GM12872 (cell line): Measurements from ENCODE around the gene ASPSCR1.

Experiments
- TF ChIP-seq, protein P1 (sequence below): IDR thresholded peaks from 3 replicates; pipeline ENCODE4 v1.5.1; 2011; ENCODE audit warnings: low read depth, mild to moderate bottlenecking, low read length, moderate library complexity; ENCODE audit not compliant: insufficient read depth

ASPSCR1 gene

DNA sequence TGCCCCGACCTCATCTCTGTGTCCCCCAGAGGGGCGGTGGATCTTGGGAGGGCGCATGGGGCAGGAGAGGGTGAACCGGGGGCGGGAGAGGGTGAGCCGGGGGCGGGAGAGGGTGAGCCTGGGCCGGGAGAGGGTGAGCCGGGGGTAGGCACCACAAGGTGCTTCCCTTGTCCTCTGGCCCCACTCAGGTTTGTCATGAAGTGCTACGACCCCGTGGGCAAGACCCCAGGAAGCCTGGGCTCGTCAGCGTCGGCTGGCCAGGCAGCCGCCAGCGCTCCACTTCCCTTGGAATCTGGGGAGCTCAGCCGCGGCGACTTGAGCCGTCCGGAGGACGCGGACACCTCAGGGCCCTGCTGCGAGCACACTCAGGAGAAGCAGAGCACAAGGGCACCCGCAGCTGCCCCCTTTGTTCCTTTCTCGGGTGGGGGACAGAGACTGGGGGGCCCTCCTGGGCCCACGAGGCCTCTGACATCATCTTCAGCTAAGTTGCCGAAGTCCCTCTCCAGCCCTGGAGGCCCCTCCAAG lies 18.9 kb downstream of the ASPSCR1 start:
- TF ChIP-seq, protein P1, sequence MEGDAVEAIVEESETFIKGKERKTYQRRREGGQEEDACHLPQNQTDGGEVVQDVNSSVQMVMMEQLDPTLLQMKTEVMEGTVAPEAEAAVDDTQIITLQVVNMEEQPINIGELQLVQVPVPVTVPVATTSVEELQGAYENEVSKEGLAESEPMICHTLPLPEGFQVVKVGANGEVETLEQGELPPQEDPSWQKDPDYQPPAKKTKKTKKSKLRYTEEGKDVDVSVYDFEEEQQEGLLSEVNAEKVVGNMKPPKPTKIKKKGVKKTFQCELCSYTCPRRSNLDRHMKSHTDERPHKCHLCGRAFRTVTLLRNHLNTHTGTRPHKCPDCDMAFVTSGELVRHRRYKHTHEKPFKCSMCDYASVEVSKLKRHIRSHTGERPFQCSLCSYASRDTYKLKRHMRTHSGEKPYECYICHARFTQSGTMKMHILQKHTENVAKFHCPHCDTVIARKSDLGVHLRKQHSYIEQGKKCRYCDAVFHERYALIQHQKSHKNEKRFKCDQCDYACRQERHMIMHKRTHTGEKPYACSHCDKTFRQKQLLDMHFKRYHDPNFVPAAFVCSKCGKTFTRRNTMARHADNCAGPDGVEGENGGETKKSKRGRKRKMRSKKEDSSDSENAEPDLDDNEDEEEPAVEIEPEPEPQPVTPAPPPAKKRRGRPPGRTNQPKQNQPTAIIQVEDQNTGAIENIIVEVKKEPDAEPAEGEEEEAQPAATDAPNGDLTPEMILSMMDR: no peak

DNA sequence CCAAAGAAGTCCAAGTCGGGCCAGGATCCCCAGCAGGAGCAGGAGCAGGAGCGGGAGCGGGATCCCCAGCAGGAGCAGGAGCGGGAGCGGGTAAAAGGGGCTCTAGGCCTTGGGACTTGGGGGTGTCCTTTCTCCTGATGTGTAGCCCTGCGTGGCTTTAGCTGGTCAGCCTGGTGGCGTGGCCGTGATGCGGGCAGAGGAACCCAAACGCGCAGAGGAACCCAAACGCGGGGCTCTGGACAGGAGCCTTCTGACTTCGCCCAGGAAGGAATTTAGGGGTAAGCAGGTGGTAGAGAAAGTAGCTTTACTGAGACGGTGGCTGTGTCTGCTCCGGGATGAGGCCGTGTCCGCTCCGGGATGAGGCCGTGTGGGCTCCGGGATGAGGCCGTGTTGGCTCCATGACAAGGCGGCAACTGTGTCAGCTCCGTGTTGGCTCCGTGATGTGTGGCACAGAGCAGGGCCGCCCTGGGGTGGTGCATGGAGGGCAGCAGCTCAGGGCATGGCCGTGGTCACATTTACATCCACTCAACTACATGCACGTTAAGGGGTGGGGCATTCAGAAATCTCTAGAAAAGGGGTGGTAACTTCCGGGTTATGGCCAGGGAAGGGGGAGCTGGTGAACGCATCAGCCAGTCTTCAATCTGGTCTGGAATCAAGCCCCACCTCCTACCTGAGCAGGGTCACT lies 19.5 kb downstream of the ASPSCR1 start:
- TF ChIP-seq, protein P1: no peak

DNA sequence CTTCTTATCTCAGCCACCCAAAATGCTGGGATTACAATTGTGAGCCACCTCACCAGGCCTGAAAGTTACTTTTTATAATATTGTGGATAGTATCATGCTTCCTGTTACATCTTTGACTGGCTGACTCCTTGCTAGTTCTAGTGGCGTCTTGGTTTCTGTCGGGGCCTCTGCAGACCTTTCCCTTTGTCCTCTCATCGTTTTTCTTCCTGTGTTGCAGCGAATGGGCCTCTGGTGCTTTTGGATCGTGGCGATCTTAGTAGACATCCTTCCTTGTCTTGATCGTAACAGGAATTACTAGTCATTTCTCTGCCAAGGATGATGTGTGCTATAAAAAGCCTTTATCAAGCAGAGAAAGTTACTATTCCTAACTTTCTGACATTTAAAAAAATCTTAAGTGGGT lies 20.8 kb downstream of the ASPSCR1 start:
- TF ChIP-seq, protein P1: no peak

DNA sequence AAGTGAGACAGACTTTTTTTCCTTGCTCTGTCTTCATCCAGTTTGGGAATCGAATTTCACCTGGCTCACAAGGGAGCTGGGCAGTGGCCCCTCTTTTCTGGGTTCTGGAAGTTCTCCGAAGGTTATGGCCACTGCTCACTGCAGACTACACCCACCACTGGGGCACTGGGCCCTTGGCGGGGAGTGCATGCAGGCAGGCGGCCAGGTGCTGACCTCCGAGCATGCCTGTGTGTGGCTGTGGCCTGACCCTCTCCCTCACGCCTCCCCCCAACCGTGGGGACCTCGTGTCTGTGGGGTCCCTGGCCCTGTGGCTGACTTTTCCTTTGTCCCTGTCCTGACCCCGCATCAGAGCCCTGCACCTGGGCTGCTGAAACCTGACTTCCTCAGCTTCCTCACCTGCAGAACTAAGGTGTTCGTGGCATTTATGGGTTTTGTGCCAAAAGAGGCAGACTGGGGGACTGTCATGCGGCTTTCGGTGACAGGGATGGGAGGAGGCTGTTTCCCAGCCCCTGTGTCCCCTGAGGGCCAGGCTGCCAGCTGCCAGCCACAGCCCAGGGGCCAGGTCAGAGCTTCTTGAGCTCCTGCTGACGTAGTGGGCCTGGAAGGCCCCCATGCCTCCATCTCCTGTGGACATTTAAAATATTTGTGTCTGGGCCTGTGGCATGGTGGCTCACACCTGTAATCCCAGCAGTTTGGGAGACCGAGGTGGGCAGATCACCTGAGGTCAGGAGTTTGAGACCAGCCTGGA lies 21.4 kb downstream of the ASPSCR1 start:
- TF ChIP-seq, protein P1: no peak

DNA sequence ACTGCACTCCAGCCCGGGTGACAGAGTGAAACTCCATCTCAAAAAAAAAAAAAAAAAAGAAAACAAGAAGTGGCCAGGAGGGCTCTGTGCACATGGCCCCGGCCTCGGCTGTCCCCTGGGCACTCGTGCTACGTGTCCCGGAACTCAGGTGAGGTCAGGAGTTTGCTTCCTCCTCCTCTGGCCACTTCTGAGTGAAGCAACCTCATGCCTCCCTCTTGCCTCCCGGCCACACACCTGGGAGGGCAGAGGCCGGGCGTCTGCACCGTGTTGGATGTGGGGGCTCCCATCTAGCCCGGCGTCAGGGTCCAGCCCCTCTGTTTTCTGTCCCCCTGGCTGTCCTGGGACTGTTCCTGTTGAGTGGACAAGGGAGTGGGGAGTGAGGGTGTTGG lies 22.2 kb downstream of the ASPSCR1 start:
- TF ChIP-seq, protein P1: no peak

DNA sequence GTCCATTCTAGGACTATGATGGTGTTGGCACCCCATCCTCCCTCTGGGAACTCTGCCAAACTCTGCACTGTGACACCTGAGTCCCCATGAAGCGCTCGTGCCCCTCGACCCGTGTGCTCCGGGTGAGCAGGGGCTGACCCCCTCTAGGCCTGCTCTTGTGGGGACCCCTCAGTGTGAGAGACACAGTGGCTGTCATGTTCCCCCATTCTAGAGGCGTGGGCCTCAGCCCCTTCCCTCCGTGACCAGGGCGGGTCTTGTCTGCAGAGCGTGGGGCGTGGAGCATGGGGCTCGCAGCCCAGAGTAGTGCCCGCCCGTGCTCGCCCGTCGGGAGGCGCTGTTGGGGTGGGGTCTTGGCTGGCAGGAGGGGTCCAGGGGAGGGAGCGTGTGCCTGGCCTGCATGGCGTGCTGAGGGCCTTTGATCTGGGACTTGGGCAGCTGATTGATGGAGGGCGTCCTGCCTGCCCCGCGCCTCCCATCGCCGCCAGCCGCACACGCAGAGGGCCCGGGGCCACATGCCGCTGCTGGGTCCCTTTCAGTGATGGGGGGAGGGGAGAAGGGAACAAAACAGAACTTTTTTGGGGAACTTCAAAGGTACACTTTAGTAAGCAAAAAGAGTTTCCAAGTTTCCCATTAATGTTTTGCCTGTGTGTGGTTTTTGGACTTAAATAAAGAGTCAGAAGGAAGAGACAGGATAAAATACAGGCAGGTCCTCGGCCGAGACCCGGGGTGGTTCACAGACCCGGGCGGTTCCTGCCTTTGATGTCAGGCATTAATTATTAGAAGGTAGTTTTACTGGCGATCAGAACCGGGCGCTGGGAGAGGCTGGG lies 22.8 kb downstream of the ASPSCR1 start:
- TF ChIP-seq, protein P1: no peak

DNA sequence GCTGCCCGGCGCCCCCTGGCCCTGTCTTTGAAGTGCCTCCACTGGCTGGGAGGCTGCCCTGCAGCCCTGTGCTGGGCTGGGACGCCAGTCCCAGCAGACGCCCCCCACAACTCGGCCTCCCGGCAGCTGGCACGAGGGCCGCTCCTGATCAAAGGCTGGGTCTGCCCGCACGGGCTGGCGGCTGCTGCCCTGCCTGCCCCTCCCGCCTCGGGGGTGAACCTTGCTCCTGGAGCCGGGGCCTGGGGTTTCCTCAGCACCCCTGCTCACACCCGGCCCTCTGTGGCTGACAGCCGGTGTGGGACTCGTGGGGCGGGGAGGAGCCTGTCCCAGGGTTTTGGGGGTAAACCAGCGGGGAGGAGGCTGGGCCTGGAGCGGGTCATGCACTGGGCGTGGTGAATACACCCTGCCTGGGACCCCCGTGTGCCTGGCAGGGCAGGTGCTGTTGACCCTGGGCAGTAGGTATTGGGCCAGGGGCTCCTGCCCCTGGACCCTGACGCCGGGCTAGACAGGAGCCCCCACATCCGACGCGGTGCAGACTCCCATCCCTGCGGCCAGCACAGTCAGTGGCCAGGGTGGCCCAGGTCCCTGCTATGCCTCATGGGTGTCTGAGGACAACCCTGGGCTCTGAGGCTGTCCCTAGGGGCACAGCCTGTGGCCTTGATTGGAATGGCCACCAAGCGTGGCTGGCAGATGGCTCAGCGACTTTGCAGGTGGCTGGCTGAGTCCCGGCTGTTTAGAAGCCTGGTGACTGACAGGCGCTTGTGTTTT lies 23.6 kb downstream of the ASPSCR1 start:
- TF ChIP-seq, protein P1: no peak
